Stomach (tissue), 4 donors: ENCODE measurements around the gene FNDC8.

Experiments used
- EP300 ChIP-seq: sonication (generic); formaldehyde crosslinking; IDR thresholded peaks from one replicate; pipeline ENCODE4 v1.6.1; 2017; ENCODE audit warnings: antibody characterized with exemption
- POLR2A ChIP-seq, 4 donors: fragments of 450-650 bp; IDR thresholded peaks; one replicate each; pipeline ENCODE4 v1.6.1; 2016; ENCODE audit warnings: antibody characterized with exemption in 4 of 4, control low read depth in 2 of 4, mild to moderate bottlenecking in 1 of 4, moderate library complexity in 1 of 4
- POLR2AphosphoS5 ChIP-seq, 3 donors: sonication (generic); formaldehyde crosslinking; IDR thresholded peaks; one replicate each; pipeline ENCODE4 v1.6.1; 2016; ENCODE audit warnings: antibody characterized with exemption in 3 of 3
- TF ChIP-seq, protein P1 (sequence below), 7 experiments: fragments of 450-650 bp in 4 of 7; fragments of 200-600 bp in 3 of 7; sonication (generic) in 3 of 7; IDR thresholded peaks; one replicate each; pipeline ENCODE4 v1.5.1; 2016 to 2019; ENCODE audit warnings: antibody characterized with exemption in 7 of 7, control low read depth in 2 of 7, mild to moderate bottlenecking in 1 of 7

GRCh38 chr17:35101725-35102124 lies 19.7 kb upstream of the FNDC8 start:
- TF ChIP-seq, protein P1, sequence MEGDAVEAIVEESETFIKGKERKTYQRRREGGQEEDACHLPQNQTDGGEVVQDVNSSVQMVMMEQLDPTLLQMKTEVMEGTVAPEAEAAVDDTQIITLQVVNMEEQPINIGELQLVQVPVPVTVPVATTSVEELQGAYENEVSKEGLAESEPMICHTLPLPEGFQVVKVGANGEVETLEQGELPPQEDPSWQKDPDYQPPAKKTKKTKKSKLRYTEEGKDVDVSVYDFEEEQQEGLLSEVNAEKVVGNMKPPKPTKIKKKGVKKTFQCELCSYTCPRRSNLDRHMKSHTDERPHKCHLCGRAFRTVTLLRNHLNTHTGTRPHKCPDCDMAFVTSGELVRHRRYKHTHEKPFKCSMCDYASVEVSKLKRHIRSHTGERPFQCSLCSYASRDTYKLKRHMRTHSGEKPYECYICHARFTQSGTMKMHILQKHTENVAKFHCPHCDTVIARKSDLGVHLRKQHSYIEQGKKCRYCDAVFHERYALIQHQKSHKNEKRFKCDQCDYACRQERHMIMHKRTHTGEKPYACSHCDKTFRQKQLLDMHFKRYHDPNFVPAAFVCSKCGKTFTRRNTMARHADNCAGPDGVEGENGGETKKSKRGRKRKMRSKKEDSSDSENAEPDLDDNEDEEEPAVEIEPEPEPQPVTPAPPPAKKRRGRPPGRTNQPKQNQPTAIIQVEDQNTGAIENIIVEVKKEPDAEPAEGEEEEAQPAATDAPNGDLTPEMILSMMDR (IDR thresholded peaks at IDR 0.05), result no peak
- TF ChIP-seq EP300, result no peak
- no peak for TF ChIP-seq POLR2AphosphoS5 (IDR thresholded peaks at IDR 0.05)
- TF ChIP-seq POLR2A (IDR thresholded peaks at IDR 0.05), result no peak
